G401 (cell line): ENCODE results near the gene HOOK2. TPM values are rescaled to one million over a fixed set of nuclear protein-coding genes. Genes with fewer than 3 reads are reported as not detected.
"Not testable (repeated sequence)": the region's sequence is repeated elsewhere in the genome, so short reads cannot be mapped to it uniquely, and the experiment has no call there.

Source experiments
- DNase-seq: peaks from one replicate; pipeline ENCODE4 v3.0.0-alpha.2; 2015; ENCODE audit warnings: low spot score
- in situ Hi-C: cut with HindIII; loops from 2 replicates; pipeline ENCODE4 v1.10.0; 2016; ENCODE audit warnings: low sequenced_read_pairs, mixed read lengths
- total RNA-seq: library from RNA; depleted of rRNA; stranded (reverse); fragments of >200 nt; shearing (Covaris generic); gene quantifications from 2 replicates; pipeline ENCODE4 v1.2.3, GENCODE V29; 2014; rRNA removed

Gene HOOK2
- total RNA-seq, 1 experiment from 2014 or later = 19.4 TPM

DNA sequence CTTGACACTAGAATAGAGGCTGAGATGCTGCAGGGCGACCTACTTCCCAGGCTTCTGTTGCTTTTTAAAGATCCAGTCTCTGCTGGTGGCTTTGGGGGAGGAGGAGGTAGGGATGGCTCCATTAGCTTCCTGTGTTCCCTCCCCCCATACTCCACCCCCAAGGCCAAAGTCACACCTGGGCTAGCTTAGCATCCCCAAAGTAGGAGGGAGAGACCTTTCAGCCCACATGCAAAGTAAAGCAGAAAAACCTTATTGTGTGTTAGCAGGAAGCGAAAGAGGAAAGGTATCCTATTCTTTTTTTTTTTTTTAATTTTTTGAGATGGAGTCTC lies 48.4 kb downstream of the HOOK2 start:
- no peak for DNase-seq
- in situ Hi-C loops = no loop called here

DNA sequence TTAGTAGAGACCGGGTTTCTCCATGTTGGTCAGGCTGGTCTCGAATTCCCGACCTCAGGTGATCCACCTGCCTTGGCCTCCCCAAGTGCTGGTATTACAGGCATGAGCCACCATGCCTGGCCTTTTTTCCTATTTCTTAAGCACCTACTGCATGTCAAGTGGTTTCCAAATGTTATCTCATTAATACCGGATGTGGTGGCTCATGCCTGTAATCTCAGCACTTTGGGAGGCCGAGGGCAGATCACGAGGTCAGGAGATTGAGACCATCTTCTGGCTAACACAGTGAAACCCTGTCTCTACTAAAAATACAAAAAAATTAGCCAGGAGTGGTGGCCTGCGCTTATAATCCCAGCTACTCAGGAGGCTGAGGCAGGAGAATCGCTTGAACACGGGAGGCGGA lies 49.7 kb downstream of the HOOK2 start:
- in situ Hi-C loops, DNase-seq: not testable (repeated sequence)

- DNase-seq = peak; percentile 83
- in situ Hi-C loops = no loop called here
These were observed 51.5 kb downstream of the HOOK2 start, which contains the start of gene TNPO2 for GRCh38 chr19:12723641-12724426. TNPO2 (minus strand) TSS chr19:12723932; CDS start chr19:12720977, 2,955 bp downstream.

DNA sequence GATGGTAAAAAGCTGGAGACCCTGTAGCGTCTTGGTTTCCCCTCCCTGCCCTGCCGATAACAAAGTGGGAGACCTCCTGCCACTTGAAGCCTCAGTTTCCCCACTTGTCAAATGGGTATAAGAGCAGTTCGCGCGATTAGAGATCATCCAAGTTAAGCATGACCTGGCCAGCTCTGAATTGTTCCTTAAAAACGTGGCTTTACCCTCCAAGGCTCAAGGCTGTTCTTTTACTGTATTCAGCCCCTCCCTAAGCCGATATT lies 52.0 kb downstream of the HOOK2 start:
- in situ Hi-C loops = no loop called here

GRCh38 chr19:12722566-12723380 lies 52.6 kb downstream of the HOOK2 start:
- in situ Hi-C loops = no loop called here
- DNase-seq = peak; percentile 99

More for the DNA sequence above, 52.0 kb downstream of the HOOK2 start:
- no peak for DNase-seq

- in situ Hi-C loops = no loop called here
- peak; percentile 49 for DNase-seq
These were observed 53.4 kb downstream of the HOOK2 start for GRCh38 chr19:12721656-12722565.

DNA sequence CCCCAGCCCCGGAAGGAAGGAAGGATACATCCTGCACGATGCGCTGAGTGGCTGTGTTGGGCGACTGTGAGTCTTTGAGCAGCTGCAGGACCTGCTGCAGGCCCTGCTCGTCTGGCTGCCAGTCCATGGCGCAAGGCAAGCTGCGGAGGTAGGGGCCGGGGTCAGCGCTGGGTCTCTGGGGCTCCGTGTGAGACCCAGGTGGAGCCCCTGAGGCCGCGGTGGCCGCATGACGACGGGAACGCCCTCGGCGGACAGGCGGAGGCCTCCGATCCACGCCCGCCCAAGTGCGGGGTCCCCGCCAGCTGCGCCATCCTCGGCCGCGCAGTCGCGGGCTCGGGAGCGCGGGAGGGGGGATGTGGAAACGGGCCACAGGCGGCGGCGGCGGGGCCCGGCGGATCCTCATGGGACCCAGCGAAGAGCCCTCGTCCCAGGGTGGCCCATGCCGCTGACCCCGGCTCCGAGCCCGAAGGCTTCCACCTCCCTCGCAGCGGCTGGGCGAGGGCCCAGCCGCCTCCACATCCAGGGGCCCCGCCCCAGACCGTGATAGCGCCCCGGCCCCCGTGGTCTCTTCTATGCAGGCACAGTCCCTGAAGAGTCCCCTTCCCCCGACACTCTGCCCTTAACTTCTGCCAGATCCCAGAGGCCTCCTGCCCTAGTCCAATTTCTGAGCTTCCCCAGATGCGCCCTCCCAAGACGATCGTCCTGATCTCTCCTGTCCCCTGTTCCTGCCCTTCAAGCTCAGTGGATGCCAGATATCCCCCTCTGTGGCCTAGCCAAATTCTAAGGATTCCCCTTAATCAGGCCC lies 54.3 kb downstream of the HOOK2 start:
- no peak for DNase-seq
- in situ Hi-C loops = no loop called here

DNA sequence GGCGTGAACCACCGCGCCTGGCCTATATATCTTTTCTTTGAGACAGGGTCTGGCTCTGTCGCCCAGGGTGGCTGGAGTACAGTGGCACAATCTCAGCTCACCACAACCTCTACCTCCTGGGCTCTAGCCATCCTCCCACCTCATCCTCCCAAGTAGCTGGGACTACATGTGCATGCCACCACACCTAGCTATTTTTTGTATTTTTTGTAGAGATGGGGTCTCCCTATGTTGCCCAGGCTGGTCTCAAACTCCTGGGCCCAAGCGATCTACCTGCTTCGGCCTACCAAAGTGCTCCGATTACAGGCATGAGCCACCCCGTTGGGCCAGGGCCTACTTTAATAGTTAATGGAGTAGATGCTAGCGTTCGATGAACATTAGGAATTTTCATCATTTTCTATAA lies 55.1 kb downstream of the HOOK2 start:
- in situ Hi-C loops = no loop called here
- no peak for DNase-seq

GRCh38 chr19:12715929-12716328 lies 59.4 kb downstream of the HOOK2 start:
- no peak for DNase-seq
- in situ Hi-C loops = no loop called here

- DNase-seq = no peak
- in situ Hi-C loops = no loop called here
These were observed 60.2 kb downstream of the HOOK2 start for GRCh38 chr19:12715102-12715501.

DNA sequence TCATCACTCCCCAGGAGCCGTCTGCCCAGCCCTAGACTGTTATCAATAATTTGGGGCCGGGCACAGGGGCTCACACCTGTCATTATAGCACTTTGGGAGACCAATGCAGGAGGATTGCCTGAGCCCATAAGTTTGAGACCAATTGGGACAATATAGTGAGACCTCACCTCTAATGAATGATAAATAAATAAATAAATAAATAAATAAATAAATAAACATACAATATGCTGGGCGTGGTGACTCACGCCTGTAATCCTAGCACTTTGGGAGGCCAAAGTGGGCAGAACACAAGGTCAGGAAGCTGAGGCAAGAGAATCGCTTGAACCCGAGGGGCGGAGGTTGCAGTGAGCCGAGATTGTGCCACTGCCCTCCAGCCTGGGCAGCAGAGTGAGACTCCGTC lies 62.0 kb downstream of the HOOK2 start:
- in situ Hi-C loops, DNase-seq: not testable (repeated sequence)

Other genes with a start within 250 kb of the HOOK2 start
- gene ZNF564, start 224.1 kb downstream of the HOOK2 start, total RNA-seq = 6.4 TPM in 2 replicates
- gene ZNF490, start 164.7 kb downstream of the HOOK2 start, total RNA-seq = 3.9 and 4.8 TPM in 2 replicates
- 3.8 and 9.2 TPM in 2 replicates for gene ZNF791, start 164.6 kb downstream of the HOOK2 start, total RNA-seq
- 30.0 and 58.1 TPM in 2 replicates for gene MAN2B1, start 108.8 kb downstream of the HOOK2 start, total RNA-seq
- gene WDR83, start 108.7 kb downstream of the HOOK2 start, total RNA-seq = 10.9 and 17.9 TPM in 2 replicates
- gene DHPS, start 93.7 kb downstream of the HOOK2 start, total RNA-seq = 70.6 and 99.0 TPM in 2 replicates
- gene GNG14, start 87.6 kb downstream of the HOOK2 start, total RNA-seq = not detected in 2 replicates
- gene FBXW9, start 78.9 kb downstream of the HOOK2 start, total RNA-seq = 39.2 and 41.6 TPM in 2 replicates
- 43.9 and 63.1 TPM in 2 replicates for gene TNPO2, start 51.6 kb downstream of the HOOK2 start, total RNA-seq
- gene TRIR, start 40.9 kb downstream of the HOOK2 start, total RNA-seq = 621 and 678 TPM in 2 replicates
- gene GET3, start 38.1 kb downstream of the HOOK2 start, total RNA-seq = 232 and 263 TPM in 2 replicates
- gene BEST2, start 23.8 kb downstream of the HOOK2 start, total RNA-seq = not detected in 2 replicates
- gene JUNB, start 15.9 kb upstream of the HOOK2 start, total RNA-seq = 28.3 and 35.9 TPM in 2 replicates
- gene PRDX2, start 26.2 kb upstream of the HOOK2 start, total RNA-seq = 290 and 300 TPM in 2 replicates
- gene THSD8, start 26.5 kb upstream of the HOOK2 start, total RNA-seq = not detected in 2 replicates
- gene RNASEH2A, start 31.0 kb upstream of the HOOK2 start, total RNA-seq = 69.1 and 124 TPM in 2 replicates
- gene RTBDN, start 59.0 kb upstream of the HOOK2 start, total RNA-seq = 5.7 and 8.0 TPM in 2 replicates
- gene MAST1, start 63.0 kb upstream of the HOOK2 start, total RNA-seq = 20.4 and 22.6 TPM in 2 replicates
- 68.1 and 68.4 TPM in 2 replicates for gene DNASE2, start 105.9 kb upstream of the HOOK2 start, total RNA-seq
- not detected in 2 replicates for gene KLF1, start 111.6 kb upstream of the HOOK2 start, total RNA-seq
- gene GCDH, start 115.6 kb upstream of the HOOK2 start, total RNA-seq = 90.3 and 125 TPM in 2 replicates
- gene SYCE2, start 143.7 kb upstream of the HOOK2 start, total RNA-seq = 0.17 and 0.31 TPM in 2 replicates
- gene FARSA, start 158.2 kb upstream of the HOOK2 start, total RNA-seq = 142 and 150 TPM in 2 replicates
- 1,471 and 1,755 TPM in 2 replicates for gene CALR, start 163.1 kb upstream of the HOOK2 start, total RNA-seq
- 76.4 and 88.8 TPM in 2 replicates for gene RAD23A, start 170.3 kb upstream of the HOOK2 start, total RNA-seq
- gene GADD45GIP1, start 181.7 kb upstream of the HOOK2 start, total RNA-seq = 79.7 and 124 TPM in 2 replicates
- 0.18 TPM in 1 of 2 replicates, not detected in the other for gene DAND5, start 194.0 kb upstream of the HOOK2 start, total RNA-seq
- gene NFIX, start 219.9 kb upstream of the HOOK2 start, total RNA-seq = 0.86 and 3.6 TPM in 2 replicates